ENCODE measurements around the gene IL1A. TPM values are rescaled to one million over a fixed set of nuclear protein-coding genes. Genes with fewer than 3 reads are reported as not detected.

IL1A gene
- total RNA-seq, 1 experiment from 2014 or later = 0.42 TPM

- TF ChIP-seq FOXP1 (CRISPR knock-in tag; IDR thresholded peaks at IDR 0.05; ENCODE audit: borderline replicate concordance) = no peak
Measured at GRCh38 chr2:112817082-112817689, 32.9 kb upstream of the IL1A start (continued).

GRCh38 chr2:112814278-112814677 is 30.0 kb upstream of the IL1A start:
- CTCF ChIA-PET = interaction anchor here (0.6 to 1.4 kb wide), 5 partner anchors 18 to 129 kb away, joined by 3 to 4 read pairs (median 3); no protein-coding TSS in a partner anchor
- H3K9me3 Mint-ChIP-seq = peaks cover 3% of the 10 kb centered on the region; the same call in 1 of the 2 replicates
- TF ChIP-seq TEAD1 (CRISPR knock-in tag; IDR thresholded peaks at IDR 0.05) = peak; percentile 43; the same call in 1 of the 2 replicates
- TF ChIP-seq SMAD4 (CRISPR knock-in tag; IDR thresholded peaks at IDR 0.05) = no peak
- DNase-seq (ENCODE audit: low spot score) = peak; percentile 46
- no peaks in the 10 kb centered on the region for H3K36me3 Mint-ChIP-seq
- no peaks in the 10 kb centered on the region for H3K27me3 Mint-ChIP-seq (ENCODE audit: low read depth)
- H3K4me3 Mint-ChIP-seq = no peak overlapping the region
- ATAC-seq = peak; percentile 90
- peak overlapping the region; percentile 81 for H3K27ac Mint-ChIP-seq
- POLR2A ChIA-PET = no interaction called here
- H3K4me1 Mint-ChIP-seq = peaks cover 58% of the 10 kb centered on the region

GRCh38 chr2:112813280-112813966 is 29.1 kb upstream of the IL1A start:
- ChIA-PET CTCF (no interaction called here), POLR2A (no interaction called here)
- Mint-ChIP-seq H3K36me3 (no peaks in the 10 kb centered on the region), H3K27ac (no peak overlapping the region), H3K27me3 (ENCODE audit: low read depth) (no peaks in the 10 kb centered on the region), H3K4me3 (no peak overlapping the region), H3K4me1 (peaks cover 52% of the 10 kb centered on the region), H3K9me3 (peaks cover 3% of the 10 kb centered on the region; the same call in 1 of the 2 replicates)
- no peak for DNase-seq (ENCODE audit: low spot score)
- TF ChIP-seq ZNF512 (CRISPR knock-in tag; IDR thresholded peaks at IDR 0.05; ENCODE audit: borderline replicate concordance) (no peak), ZNF532 (CRISPR knock-in tag; IDR thresholded peaks at IDR 0.05; ENCODE audit: borderline replicate concordance) (no peak), SP1 (CRISPR knock-in tag; conservative IDR thresholded peaks at IDR 0.05) (no peak), EMX1 (CRISPR knock-in tag; IDR thresholded peaks at IDR 0.05) (no peak), PREB (CRISPR knock-in tag; IDR thresholded peaks at IDR 0.05; ENCODE audit: borderline replicate concordance) (no peak), ZSCAN18 (CRISPR knock-in tag; IDR thresholded peaks at IDR 0.05) (no peak), USF1 (CRISPR knock-in tag; IDR thresholded peaks at IDR 0.05) (no peak), JAZF1 (CRISPR knock-in tag; IDR thresholded peaks at IDR 0.05) (no peak), ERG (CRISPR knock-in tag; IDR thresholded peaks at IDR 0.05) (no peak), MLX (CRISPR knock-in tag; IDR thresholded peaks at IDR 0.05) (no peak)
- ATAC-seq = no peak

All from WTC11 (cell line).